Smooth muscle cell (in vitro differentiated cells): Measurements from ENCODE around the gene KIAA0319L. TPM values are rescaled to one million over a fixed set of nuclear protein-coding genes. Genes with fewer than 3 reads are reported as not detected.

Source experiments
- DNase-seq: peaks from one replicate; lab custom pipeline; 2025; ENCODE audit not compliant: unreplicated experiment; lab: John Stamatoyannopoulos, UW
- H2AFZ ChIP-seq: fragments of 200-600 bp; sonication (generic); 2 replicates; pipeline ENCODE4 v1.6.0; 2016; ENCODE audit warnings: antibody characterized with exemption, low read depth, mild to moderate bottlenecking
- H3F3A ChIP-seq: fragments of 200-600 bp; sonication (generic); 2 replicates; pipeline ENCODE4 v1.6.0; 2017; ENCODE audit warnings: antibody characterized with exemption, low read depth
- H3K27ac ChIP-seq: fragments of 200-600 bp; sonication (generic); 2 replicates; pipeline ENCODE4 v1.5.1; 2016; ENCODE audit warnings: low read depth, mild to moderate bottlenecking
- H3K27me3 ChIP-seq: fragments of 200-600 bp; sonication (generic); 2 replicates; pipeline ENCODE4 v1.6.1; 2016; ENCODE audit warnings: low read depth, mild to moderate bottlenecking
- H3K36me3 ChIP-seq: fragments of 200-600 bp; sonication (generic); 2 replicates; pipeline ENCODE4 v1.5.1; 2016; ENCODE audit warnings: low read depth
- H3K4me1 ChIP-seq: fragments of 200-600 bp; sonication (generic); 2 replicates; pipeline ENCODE4 v1.5.1; 2016; ENCODE audit warnings: low read depth
- H3K4me2 ChIP-seq: fragments of 200-600 bp; sonication (generic); 2 replicates; pipeline ENCODE4 v1.6.0; 2016; ENCODE audit warnings: mild to moderate bottlenecking
- H3K4me3 ChIP-seq: fragments of 200-600 bp; sonication (generic); 2 replicates; pipeline ENCODE4 v1.5.1; 2016; ENCODE audit warnings: mild to moderate bottlenecking
- H3K79me2 ChIP-seq: fragments of 200-600 bp; sonication (generic); 2 replicates; pipeline ENCODE4 v1.6.0; 2016; ENCODE audit warnings: low read depth, mild to moderate bottlenecking
- H3K9ac ChIP-seq: fragments of 200-600 bp; sonication (generic); 2 replicates; pipeline ENCODE4 v1.6.0; 2016; ENCODE audit warnings: low read depth
- H3K9me3 ChIP-seq: fragments of 200-600 bp; sonication (generic); replicated peaks from 2 replicates; pipeline ENCODE4 v1.5.1; 2016; ENCODE audit warnings: low read depth
- H4K20me1 ChIP-seq: fragments of 200-600 bp; sonication (generic); 2 replicates; pipeline ENCODE4 v1.6.0; 2016; ENCODE audit warnings: low read depth
- WGBS: methylation state at CpG from one replicate; pipeline ENCODE4 v1.1.7; 2016; ENCODE audit warnings: low lambda C conversion rate; 5-methylcytosine and 5-hydroxymethylcytosine counted together
- polyA plus RNA-seq: library from polyadenylated mRNA; unstranded; fragments of >200 nt; fragmentation: Nextera tagmentation; extraction: Ambion mirVana; gene quantifications from 2 replicates; pipeline ENCODE4 v1.2.1, GENCODE V29; 2016
- total RNA-seq: library from RNA; depleted of rRNA; stranded (reverse); fragments of >200 nt; gene quantifications from 2 replicates; pipeline ENCODE4 v1.2.3, GENCODE V29; 2014
- TF ChIP-seq, protein P1 (sequence below): fragments of 200-600 bp; sonication (generic); IDR thresholded peaks from 2 replicates; pipeline ENCODE4 v1.5.1; 2017; ENCODE audit warnings: borderline replicate concordance, mild to moderate bottlenecking, antibody characterized with exemption; ENCODE audit not compliant: insufficient read depth, poor library complexity, severe bottlenecking

The KIAA0319L gene
- total and polyA plus RNA-seq, 2 experiments from 2014 or later: 30.1 to 37.0 TPM

DNA sequence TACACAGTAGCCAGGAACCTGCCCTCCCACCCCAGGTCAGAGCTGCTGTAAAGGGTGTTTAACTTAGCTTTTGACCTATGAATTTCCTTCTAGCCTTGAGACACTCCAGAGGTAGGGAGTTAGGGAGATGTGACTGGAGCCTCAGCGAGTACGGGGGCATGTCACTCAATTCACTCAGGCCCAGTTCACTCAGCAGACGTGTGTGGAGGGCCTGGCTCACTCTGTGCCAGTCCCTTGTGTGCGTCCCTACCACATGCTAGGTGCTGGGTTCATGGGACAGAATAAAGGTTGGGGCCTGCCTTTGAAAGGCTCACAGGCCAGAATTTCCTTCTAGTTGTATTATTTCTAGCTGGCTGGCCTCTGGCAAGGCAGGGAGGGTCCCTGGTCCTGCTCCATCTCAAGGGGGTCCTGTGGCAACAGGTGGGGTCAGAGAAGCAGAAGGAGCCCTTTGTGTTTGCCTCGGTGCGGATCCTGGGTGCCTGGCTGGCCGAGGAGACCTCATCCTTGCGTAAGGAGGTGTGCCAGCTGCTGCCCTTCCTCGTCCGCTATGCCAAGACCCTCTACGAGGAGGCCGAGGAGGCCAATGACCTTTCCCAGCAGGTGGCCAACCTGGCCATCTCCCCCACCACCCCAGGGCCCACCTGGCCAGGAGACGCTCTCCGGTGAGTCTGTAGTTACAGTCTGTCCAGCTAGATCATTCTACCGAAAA, 4.9 kb upstream of the KIAA0319L start:
- H4K20me1 ChIP-seq: peaks cover 28% of the 10 kb centered on the region
- no peaks in the 10 kb centered on the region for H3K4me1 ChIP-seq
- no peaks in the 10 kb centered on the region for H3K27me3 ChIP-seq
- H3K36me3 ChIP-seq: no peaks in the 10 kb centered on the region
- H3K27ac ChIP-seq: no peak overlapping the region
- H3K4me2 ChIP-seq: no peak overlapping the region
- H2AFZ ChIP-seq: no peak overlapping the region
- H3K9me3 ChIP-seq: no peaks in the 10 kb centered on the region
- H3F3A ChIP-seq: no peaks in the 10 kb centered on the region
- no peaks in the 10 kb centered on the region for H3K79me2 ChIP-seq
- H3K4me3 ChIP-seq: no peak overlapping the region
- DNase-seq: no peak
- TF ChIP-seq, protein P1, sequence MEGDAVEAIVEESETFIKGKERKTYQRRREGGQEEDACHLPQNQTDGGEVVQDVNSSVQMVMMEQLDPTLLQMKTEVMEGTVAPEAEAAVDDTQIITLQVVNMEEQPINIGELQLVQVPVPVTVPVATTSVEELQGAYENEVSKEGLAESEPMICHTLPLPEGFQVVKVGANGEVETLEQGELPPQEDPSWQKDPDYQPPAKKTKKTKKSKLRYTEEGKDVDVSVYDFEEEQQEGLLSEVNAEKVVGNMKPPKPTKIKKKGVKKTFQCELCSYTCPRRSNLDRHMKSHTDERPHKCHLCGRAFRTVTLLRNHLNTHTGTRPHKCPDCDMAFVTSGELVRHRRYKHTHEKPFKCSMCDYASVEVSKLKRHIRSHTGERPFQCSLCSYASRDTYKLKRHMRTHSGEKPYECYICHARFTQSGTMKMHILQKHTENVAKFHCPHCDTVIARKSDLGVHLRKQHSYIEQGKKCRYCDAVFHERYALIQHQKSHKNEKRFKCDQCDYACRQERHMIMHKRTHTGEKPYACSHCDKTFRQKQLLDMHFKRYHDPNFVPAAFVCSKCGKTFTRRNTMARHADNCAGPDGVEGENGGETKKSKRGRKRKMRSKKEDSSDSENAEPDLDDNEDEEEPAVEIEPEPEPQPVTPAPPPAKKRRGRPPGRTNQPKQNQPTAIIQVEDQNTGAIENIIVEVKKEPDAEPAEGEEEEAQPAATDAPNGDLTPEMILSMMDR: no peak
- 93% methylated on average over 15 of the region's 15 CpGs for WGBS
- no peak overlapping the region for H3K9ac ChIP-seq

DNA sequence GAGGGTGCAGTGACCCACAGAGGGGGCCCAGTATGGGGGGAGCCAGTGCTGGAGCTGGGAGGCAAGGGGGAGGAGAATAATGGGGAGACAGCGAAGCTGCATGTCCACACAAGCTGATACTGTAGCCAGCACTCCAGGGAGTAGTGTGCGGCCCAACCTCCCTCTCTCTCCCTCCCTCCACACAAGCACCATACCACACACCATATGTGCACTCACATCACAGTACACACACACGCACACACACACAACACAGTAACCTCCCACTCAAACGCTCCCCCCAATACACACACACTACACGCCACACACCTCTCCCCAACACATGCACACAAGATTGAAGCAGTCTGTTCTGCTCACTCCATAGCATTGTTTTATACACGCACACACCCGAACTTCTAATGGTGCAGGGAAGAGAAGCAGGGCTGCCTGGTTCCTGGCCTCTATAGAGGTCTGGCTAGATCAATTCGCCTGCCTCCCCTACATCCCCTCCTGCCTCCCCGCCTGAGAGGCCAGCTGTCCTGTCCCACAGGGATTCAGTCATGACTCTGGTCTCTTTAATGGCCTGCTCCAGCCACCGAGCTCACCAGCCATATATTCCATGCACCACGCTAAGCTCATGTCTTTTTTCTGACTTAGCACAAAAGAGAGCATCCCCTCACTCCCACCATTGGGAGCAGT, 4.2 kb upstream of the KIAA0319L start:
- H4K20me1 ChIP-seq: peaks cover 32% of the 10 kb centered on the region

DNA sequence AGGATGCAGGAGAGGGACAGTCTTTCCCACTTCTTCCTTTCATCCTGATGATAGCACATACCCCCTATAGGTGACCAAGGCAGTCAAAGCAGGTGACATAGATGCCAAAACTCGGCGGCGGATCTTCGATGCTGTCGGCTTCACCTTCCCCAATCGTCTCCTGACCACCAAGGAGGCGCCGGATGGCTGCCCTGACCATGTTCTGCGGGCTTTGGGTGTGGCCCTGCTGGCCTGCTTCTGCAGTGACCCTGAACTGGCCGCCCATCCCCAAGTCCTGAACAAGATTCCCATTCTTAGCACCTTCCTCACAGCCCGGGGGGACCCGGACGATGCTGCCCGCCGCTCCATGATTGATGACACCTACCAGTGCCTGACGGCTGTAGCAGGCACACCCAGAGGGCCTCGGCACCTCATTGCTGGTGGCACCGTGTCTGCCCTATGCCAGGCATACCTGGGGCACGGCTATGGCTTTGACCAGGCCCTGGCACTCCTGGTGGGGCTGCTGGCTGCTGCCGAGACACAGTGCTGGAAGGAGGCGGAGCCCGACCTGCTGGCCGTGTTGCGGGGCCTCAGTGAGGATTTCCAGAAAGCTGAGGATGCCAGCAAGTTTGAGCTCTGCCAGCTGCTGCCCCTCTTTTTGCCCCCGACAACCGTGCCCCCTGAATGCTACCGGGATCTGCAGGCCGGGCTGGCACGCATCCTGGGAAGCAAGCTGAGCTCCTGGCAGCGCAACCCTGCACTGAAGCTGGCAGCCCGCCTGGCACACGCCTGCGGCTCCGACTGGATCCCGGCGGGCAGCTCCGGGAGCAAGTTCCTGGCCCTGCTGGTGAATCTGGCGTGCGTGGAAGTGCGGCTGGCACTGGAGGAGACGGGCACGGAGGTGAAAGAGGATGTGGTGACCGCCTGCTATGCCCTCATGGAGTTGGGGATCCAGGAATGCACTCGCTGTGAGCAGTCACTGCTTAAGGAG, 3.3 kb upstream of the KIAA0319L start:
- Histone ChIP-seq H3K79me2 (peaks cover 11% of the 10 kb centered on the region), H3K4me2 (no peak overlapping the region), H3K9me3 (no peaks in the 10 kb centered on the region), H3K9ac (no peak overlapping the region), H2AFZ (no peak overlapping the region), H3K27ac (no peak overlapping the region), H3K4me1 (peaks cover 10% of the 10 kb centered on the region), H3K4me3 (no peak overlapping the region), H3K36me3 (no peaks in the 10 kb centered on the region), H3F3A (no peaks in the 10 kb centered on the region), H4K20me1 (peaks cover 38% of the 10 kb centered on the region), H3K27me3 (no peaks in the 10 kb centered on the region)
- TF ChIP-seq, protein P1: no peak
- DNase-seq: no peak
- WGBS: 95% methylated on average over 44 of the region's 44 CpGs

More for the DNA sequence above, 4.2 kb upstream of the KIAA0319L start:
- TF ChIP-seq, protein P1: no peak
- no peak overlapping the region for H3K4me2 ChIP-seq
- no peak overlapping the region for H2AFZ ChIP-seq
- 95% methylated on average over 10 of the region's 11 CpGs for WGBS
- no peak for DNase-seq
- peaks cover 5% of the 10 kb centered on the region for H3K79me2 ChIP-seq
- no peaks in the 10 kb centered on the region for H3F3A ChIP-seq
- H3K36me3 ChIP-seq: no peaks in the 10 kb centered on the region
- no peak overlapping the region for H3K27ac ChIP-seq
- H3K27me3 ChIP-seq: no peaks in the 10 kb centered on the region
- H3K4me1 ChIP-seq: peaks cover 3% of the 10 kb centered on the region
- no peak overlapping the region for H3K9ac ChIP-seq
- H3K9me3 ChIP-seq: no peaks in the 10 kb centered on the region
- no peak overlapping the region for H3K4me3 ChIP-seq
